GM10266 (cell line): Measurements from ENCODE around the gene LMNB1.
"Not testable (repeated sequence)": the region's sequence is repeated elsewhere in the genome, so short reads cannot be mapped to it uniquely, and the experiment has no call there.

Experiments
- DNase-seq: peaks from one replicate; pipeline ENCODE4 v3.0.0; 2012; ENCODE audit errors: extremely low spot score
- CTCF ChIP-seq: IDR thresholded peaks from 2 replicates; pipeline ENCODE4 v1.5.1; 2012; ENCODE audit warnings: mild to moderate bottlenecking, low read depth; ENCODE audit not compliant: control insufficient read depth, insufficient read depth; ENCODE audit errors: missing control alignments

LMNB1 gene

GRCh38 chr5:126830061-126830460 lies 53.1 kb downstream of the LMNB1 start:
- DNase-seq, result no peak
- TF ChIP-seq CTCF, result no peak

- no peak for DNase-seq
- no peak for TF ChIP-seq CTCF
These were observed 54.2 kb downstream of the LMNB1 start for GRCh38 chr5:126831156-126831555.

- TF ChIP-seq CTCF, result no peak
- no peak for DNase-seq
These were observed 59.8 kb downstream of the LMNB1 start for GRCh38 chr5:126836778-126837177.

GRCh38 chr5:126837242-126837641 lies 60.3 kb downstream of the LMNB1 start:
- no peak for TF ChIP-seq CTCF
- DNase-seq, result no peak

- DNase-seq, result no peak
These were observed 61.1 kb downstream of the LMNB1 start for GRCh38 chr5:126837906-126838539.

GRCh38 chr5:126839407-126839806 lies 62.5 kb downstream of the LMNB1 start:
- DNase-seq, result not testable (repeated sequence)

More at GRCh38 chr5:126837906-126838539, 61.1 kb downstream of the LMNB1 start:
- peak; percentile 12 for TF ChIP-seq CTCF

- not testable (repeated sequence) for DNase-seq
These were observed 66.4 kb downstream of the LMNB1 start for GRCh38 chr5:126843375-126843774.

- peak; percentile 79 for DNase-seq
These were observed 68.6 kb downstream of the LMNB1 start for GRCh38 chr5:126845470-126846070.

- TF ChIP-seq CTCF, result no peak
- no peak for DNase-seq
These were observed 69.4 kb downstream of the LMNB1 start for GRCh38 chr5:126846344-126846743.
